ENCODE results near the gene CD300H.
"Not testable (repeated sequence)": the region's sequence is repeated elsewhere in the genome, so short reads cannot be mapped to it uniquely, and the experiment has no call there.

Gene CD300H

GRCh38 chr17:74522381-74523105 lies 44.8 kb downstream of the CD300H start:
- Histone ChIP-seq H3K9me3 (replicated peaks; ENCODE audit: low read length) (no peaks in the 10 kb centered on the region), H3K9ac (ENCODE audit: low read depth, low read length) (no peak overlapping the region), H3K4me1 (ENCODE audit: control insufficient read depth, insufficient read depth, low read length) (no peaks in the 10 kb centered on the region), H3K4me3 (ENCODE audit: low read length) (no peak overlapping the region), H3K4me2 (ENCODE audit: low read length) (no peak overlapping the region), H3K36me3 (ENCODE audit: insufficient read depth, low read length) (no peaks in the 10 kb centered on the region), H3K27me3 (ENCODE audit: control insufficient read depth, insufficient read depth, low read length) (no peaks in the 10 kb centered on the region)

DNA sequence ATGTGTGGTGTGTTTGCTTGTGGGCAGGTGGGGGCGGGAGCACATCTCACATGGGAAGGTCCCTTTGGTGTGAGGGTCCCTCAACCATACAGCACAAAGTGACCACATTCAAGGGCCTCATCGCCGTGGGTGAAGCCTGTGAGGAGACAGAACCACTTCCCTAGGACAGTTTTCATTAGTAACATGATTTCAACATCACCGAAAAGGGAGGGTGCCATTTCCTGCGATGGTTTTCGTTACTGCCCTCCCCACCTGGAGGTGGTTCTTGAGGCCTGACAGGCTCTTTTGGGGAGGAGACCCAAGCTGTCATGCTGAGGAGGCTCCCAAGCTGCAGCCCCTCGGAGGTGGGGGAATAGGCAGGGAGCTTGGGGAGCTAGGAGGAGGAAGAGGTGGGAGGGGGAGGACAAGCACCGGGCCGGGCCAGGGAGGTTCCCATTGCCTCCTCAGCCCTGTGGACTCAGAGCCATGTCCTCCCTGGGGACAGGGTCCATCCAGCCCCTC lies 45.6 kb downstream of the CD300H start:
- H3K4me2 ChIP-seq (ENCODE audit: low read length), result no peak overlapping the region
- H3K27me3 ChIP-seq (ENCODE audit: control insufficient read depth, insufficient read depth, low read length), result no peaks in the 10 kb centered on the region
- H3K4me3 ChIP-seq (ENCODE audit: low read length), result no peak overlapping the region
- no peak overlapping the region for H3K9ac ChIP-seq (ENCODE audit: low read depth, low read length)
- H3K36me3 ChIP-seq (ENCODE audit: insufficient read depth, low read length), result no peaks in the 10 kb centered on the region
- H3K4me1 ChIP-seq (ENCODE audit: control insufficient read depth, insufficient read depth, low read length), result no peaks in the 10 kb centered on the region
- H3K9me3 ChIP-seq (replicated peaks; ENCODE audit: low read length), result no peaks in the 10 kb centered on the region

GRCh38 chr17:74520790-74521480 lies 46.4 kb downstream of the CD300H start:
- Histone ChIP-seq H3K9me3 (replicated peaks; ENCODE audit: low read length) (no peaks in the 10 kb centered on the region), H3K27me3 (ENCODE audit: control insufficient read depth, insufficient read depth, low read length) (no peaks in the 10 kb centered on the region), H3K4me1 (ENCODE audit: control insufficient read depth, insufficient read depth, low read length) (no peaks in the 10 kb centered on the region), H3K9ac (ENCODE audit: low read depth, low read length) (no peak overlapping the region), H3K4me2 (ENCODE audit: low read length) (no peak overlapping the region), H3K36me3 (ENCODE audit: insufficient read depth, low read length) (no peaks in the 10 kb centered on the region), H3K4me3 (ENCODE audit: low read length) (no peak overlapping the region)

DNA sequence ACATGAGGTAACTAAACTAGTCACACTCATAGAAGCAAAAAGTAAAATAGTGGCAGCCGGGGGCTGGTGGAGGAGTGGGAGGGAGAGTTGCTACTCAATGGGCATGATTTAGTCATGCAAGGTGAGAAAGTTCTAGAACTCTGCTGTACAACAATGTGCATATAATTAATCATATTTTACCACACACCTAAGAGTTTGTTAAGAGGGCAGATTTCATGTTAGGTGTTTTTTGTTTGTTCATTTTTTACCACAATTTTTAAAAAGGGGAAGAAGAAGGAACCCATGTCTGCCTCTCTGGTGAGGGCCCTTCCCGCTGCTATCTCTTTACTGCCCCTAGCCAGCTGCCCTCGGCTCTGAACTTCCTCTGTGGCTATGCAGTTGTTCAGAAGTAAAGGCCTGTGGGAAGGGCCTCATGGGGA lies 47.3 kb downstream of the CD300H start:
- Histone ChIP-seq H3K4me3 (ENCODE audit: low read length) (no peak overlapping the region), H3K4me2 (ENCODE audit: low read length) (no peak overlapping the region), H3K9ac (ENCODE audit: low read depth, low read length) (no peak overlapping the region), H3K4me1 (ENCODE audit: control insufficient read depth, insufficient read depth, low read length) (no peaks in the 10 kb centered on the region), H3K27me3 (ENCODE audit: control insufficient read depth, insufficient read depth, low read length) (no peaks in the 10 kb centered on the region), H3K9me3 (replicated peaks; ENCODE audit: low read length) (no peaks in the 10 kb centered on the region), H3K36me3 (ENCODE audit: insufficient read depth, low read length) (no peaks in the 10 kb centered on the region)

DNA sequence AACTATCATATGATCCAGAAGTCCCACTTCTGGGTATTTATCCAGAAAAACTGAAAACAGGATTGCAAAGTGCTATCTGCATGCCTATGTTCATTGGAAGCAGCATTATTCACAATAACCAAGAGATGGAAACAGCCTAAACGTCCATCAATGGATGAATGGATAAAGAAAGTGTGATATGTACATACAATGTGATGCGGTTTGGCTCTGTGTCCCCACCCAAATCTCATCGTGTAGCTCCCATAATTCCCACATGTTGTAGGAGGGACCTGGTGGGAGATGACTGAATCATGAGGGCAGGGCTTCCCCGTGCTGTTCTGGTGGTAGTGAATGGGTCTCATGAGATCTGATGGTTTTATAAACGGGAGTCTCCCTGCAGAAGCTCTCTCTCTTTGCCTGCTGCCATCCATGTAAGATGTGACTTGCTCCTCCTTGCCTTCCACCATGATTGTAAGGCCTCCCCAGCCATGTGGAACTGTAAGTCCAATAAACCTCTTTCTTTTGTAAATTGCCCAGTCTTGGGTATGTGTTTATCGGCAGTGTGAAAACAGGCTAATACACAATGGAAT lies 48.8 kb downstream of the CD300H start:
- not testable (repeated sequence) for H3K9ac ChIP-seq (ENCODE audit: low read depth, low read length); H3K4me3 ChIP-seq (ENCODE audit: low read length); H3K36me3 ChIP-seq (ENCODE audit: insufficient read depth, low read length); H3K4me2 ChIP-seq (ENCODE audit: low read length); H3K27me3 ChIP-seq (ENCODE audit: control insufficient read depth, insufficient read depth, low read length); H3K4me1 ChIP-seq (ENCODE audit: control insufficient read depth, insufficient read depth, low read length)
- H3K9me3 ChIP-seq (replicated peaks; ENCODE audit: low read length), result peaks cover 11% of the 10 kb centered on the region

DNA sequence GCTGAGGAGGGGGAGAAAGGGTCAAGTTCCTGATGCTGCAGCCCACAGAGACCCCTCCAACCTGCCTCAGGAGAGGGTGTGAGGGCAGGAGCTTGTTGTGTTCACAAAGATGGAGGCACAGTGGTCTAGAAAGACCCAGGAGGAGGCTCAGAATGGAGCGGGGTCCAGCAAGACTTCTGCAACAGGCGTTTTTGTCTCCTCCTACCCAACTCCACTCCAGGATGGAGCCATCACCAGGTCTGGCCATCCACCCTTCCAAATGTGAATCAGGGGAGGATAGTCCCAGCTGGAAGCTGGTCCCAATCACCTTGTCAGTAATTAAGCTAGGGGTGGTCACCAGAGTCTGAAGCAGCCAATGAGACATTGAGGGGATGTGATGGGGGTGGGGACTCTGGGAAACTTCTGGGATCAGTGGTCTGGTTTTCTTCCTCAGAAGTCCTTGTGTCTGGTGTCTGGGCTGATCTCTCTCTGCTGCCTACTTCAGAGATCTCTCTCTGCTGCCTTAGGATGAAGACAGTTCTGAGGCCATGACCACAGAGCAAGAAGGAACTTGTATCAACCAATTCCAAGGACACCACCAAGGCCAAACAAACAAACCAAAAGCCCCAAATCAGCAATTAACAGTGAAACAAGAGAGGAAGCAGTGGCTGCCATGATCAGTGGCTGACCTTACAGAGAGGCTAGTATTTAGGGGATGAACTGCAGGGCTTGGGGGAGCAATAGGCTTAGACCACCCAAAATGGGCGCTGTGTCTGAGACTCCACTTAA lies 50.6 kb downstream of the CD300H start:
- no peak overlapping the region for H3K4me3 ChIP-seq (ENCODE audit: low read length)
- no peaks in the 10 kb centered on the region for H3K27me3 ChIP-seq (ENCODE audit: control insufficient read depth, insufficient read depth, low read length)
- H3K9me3 ChIP-seq (replicated peaks; ENCODE audit: low read length), result peaks cover 11% of the 10 kb centered on the region
- no peak overlapping the region for H3K9ac ChIP-seq (ENCODE audit: low read depth, low read length)
- H3K36me3 ChIP-seq (ENCODE audit: insufficient read depth, low read length), result no peaks in the 10 kb centered on the region
- H3K4me1 ChIP-seq (ENCODE audit: control insufficient read depth, insufficient read depth, low read length), result no peaks in the 10 kb centered on the region
- no peak overlapping the region for H3K4me2 ChIP-seq (ENCODE audit: low read length)

DNA sequence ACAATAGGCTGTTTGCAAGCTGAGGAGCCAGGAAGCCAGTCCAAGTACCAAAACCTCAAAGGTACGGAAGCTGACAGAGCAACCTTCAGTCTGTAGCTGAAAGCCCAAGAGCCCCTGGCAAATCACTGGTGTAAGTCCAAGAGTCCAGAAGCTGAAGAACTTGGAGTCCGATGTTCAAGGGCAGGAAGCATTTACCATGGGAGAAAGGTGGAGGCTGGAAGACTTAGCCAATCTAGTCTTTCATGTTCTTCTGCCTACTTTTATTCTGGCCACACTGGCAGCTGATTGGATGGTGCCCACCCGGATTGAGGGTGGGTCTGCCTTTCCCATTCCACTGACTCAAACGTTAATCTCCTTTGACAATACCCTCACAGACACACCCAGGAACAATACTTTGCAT lies 51.4 kb downstream of the CD300H start:
- no peak overlapping the region for H3K4me3 ChIP-seq (ENCODE audit: low read length)
- peaks cover 11% of the 10 kb centered on the region for H3K9me3 ChIP-seq (replicated peaks; ENCODE audit: low read length)
- H3K9ac ChIP-seq (ENCODE audit: low read depth, low read length), result no peak overlapping the region
- H3K4me2 ChIP-seq (ENCODE audit: low read length), result no peak overlapping the region
- H3K36me3 ChIP-seq (ENCODE audit: insufficient read depth, low read length), result no peaks in the 10 kb centered on the region
- no peaks in the 10 kb centered on the region for H3K4me1 ChIP-seq (ENCODE audit: control insufficient read depth, insufficient read depth, low read length)
- H3K27me3 ChIP-seq (ENCODE audit: control insufficient read depth, insufficient read depth, low read length), result no peaks in the 10 kb centered on the region

- H3K9me3 ChIP-seq (replicated peaks; ENCODE audit: low read length), result peaks cover 11% of the 10 kb centered on the region
- H3K9ac ChIP-seq (ENCODE audit: low read depth, low read length), result no peak overlapping the region
- H3K36me3 ChIP-seq (ENCODE audit: insufficient read depth, low read length), result no peaks in the 10 kb centered on the region
- no peak overlapping the region for H3K4me3 ChIP-seq (ENCODE audit: low read length)
- H3K27me3 ChIP-seq (ENCODE audit: control insufficient read depth, insufficient read depth, low read length), result no peaks in the 10 kb centered on the region
- no peaks in the 10 kb centered on the region for H3K4me1 ChIP-seq (ENCODE audit: control insufficient read depth, insufficient read depth, low read length)
- H3K4me2 ChIP-seq (ENCODE audit: low read length), result no peak overlapping the region
These were observed 52.5 kb downstream of the CD300H start for GRCh38 chr17:74514632-74515334.

- no peak overlapping the region for H3K4me3 ChIP-seq (ENCODE audit: low read length)
These were observed 53.2 kb downstream of the CD300H start for GRCh38 chr17:74513987-74514631.

GRCh38 chr17:74512624-74513091 lies 54.7 kb downstream of the CD300H start:
- H3K9me3 ChIP-seq (replicated peaks; ENCODE audit: low read length), result peaks cover 11% of the 10 kb centered on the region
- no peaks in the 10 kb centered on the region for H3K27me3 ChIP-seq (ENCODE audit: control insufficient read depth, insufficient read depth, low read length)

More at GRCh38 chr17:74513987-74514631, 53.2 kb downstream of the CD300H start:
- Histone ChIP-seq H3K36me3 (ENCODE audit: insufficient read depth, low read length) (no peaks in the 10 kb centered on the region), H3K4me2 (ENCODE audit: low read length) (no peak overlapping the region), H3K27me3 (ENCODE audit: control insufficient read depth, insufficient read depth, low read length) (no peaks in the 10 kb centered on the region), H3K9me3 (replicated peaks; ENCODE audit: low read length) (peaks cover 11% of the 10 kb centered on the region), H3K4me1 (ENCODE audit: control insufficient read depth, insufficient read depth, low read length) (no peaks in the 10 kb centered on the region), H3K9ac (ENCODE audit: low read depth, low read length) (no peak overlapping the region)

More at GRCh38 chr17:74512624-74513091, 54.7 kb downstream of the CD300H start:
- H3K4me1 ChIP-seq (ENCODE audit: control insufficient read depth, insufficient read depth, low read length), result no peaks in the 10 kb centered on the region
- H3K36me3 ChIP-seq (ENCODE audit: insufficient read depth, low read length), result no peaks in the 10 kb centered on the region
- H3K9ac ChIP-seq (ENCODE audit: low read depth, low read length), result no peak overlapping the region
- H3K4me2 ChIP-seq (ENCODE audit: low read length), result no peak overlapping the region
- no peak overlapping the region for H3K4me3 ChIP-seq (ENCODE audit: low read length)
